GM12872 (cell line): ENCODE measurements around the gene MGAT4C.

Experiments used
- CTCF ChIP-seq: IDR thresholded peaks from 3 replicates; pipeline ENCODE4 v1.5.1; 2011; ENCODE audit warnings: low read depth, mild to moderate bottlenecking, low read length, moderate library complexity; ENCODE audit not compliant: insufficient read depth

The MGAT4C gene

GRCh38 chr12:85975716-85976115 lies 280.5 kb downstream of the MGAT4C start:
- TF ChIP-seq CTCF, result no peak

- no peak for TF ChIP-seq CTCF
Observed at GRCh38 chr12:85971800-85972199, 284.4 kb downstream of the MGAT4C start.

GRCh38 chr12:85968606-85969005 lies 287.6 kb downstream of the MGAT4C start:
- TF ChIP-seq CTCF, result no peak

- no peak for TF ChIP-seq CTCF
Observed at GRCh38 chr12:85963326-85963725, 292.9 kb downstream of the MGAT4C start.

DNA sequence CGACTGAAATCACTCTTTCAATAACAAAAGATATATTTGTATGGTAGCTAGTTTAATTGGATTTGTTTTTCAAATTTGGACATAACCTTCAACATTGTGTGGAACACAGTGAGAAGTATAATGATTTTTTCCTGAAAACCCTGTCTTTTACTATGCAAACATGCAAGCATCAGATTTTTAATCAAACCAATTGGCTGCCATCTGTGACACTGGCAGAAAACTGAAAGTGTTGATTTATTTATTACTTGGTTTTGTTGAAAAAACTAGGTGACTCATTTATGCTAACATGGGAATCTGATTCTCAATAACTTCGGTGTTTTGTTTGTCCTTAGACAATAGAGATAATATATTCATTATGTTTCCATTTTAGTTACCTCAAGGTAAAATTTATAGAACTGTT lies 300.1 kb downstream of the MGAT4C start:
- TF ChIP-seq CTCF, result no peak

GRCh38 chr12:85955127-85955526 lies 301.1 kb downstream of the MGAT4C start:
- no peak for TF ChIP-seq CTCF

DNA sequence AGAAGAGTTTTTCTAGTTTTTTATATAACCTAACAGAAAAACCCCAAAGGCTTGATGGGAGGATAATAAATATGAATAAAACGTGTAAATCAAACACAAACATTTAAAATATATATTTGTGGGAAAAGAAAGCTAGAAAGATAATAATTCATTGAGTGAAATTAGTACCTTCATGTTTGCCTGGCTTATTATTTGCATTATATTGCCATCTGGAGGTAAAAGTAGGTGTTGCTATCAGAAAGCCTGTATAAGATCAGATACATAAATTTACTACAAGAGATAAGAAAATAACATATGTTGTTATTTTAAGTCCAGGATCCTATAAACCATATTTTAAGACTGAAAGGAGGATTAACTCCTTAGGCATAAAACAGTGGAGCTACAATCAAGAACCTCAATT lies 304.4 kb downstream of the MGAT4C start:
- TF ChIP-seq CTCF, result no peak

DNA sequence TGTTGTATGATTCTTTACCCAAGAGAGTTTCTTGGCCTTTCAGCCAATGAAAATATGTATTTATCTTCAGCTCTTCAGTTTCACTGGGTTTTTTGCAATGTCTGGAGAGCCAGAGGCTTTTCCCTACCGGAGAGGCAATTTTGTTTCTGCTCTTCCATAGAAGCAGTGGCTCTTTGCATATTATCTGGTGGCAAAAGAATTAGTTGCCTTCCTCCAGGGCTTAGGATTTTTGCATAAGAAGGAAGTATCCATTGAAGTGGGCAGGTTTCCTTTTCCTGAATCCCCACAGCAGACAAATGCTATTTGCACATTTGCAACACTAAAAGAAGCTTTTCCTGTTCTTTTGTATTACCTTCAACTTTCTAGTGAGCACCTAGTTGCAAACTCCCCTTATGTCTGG lies 306.9 kb downstream of the MGAT4C start:
- TF ChIP-seq CTCF, result no peak
